GM18909 (cell line): ENCODE data around the gene RIC8B.

Experiments
- ATAC-seq: cut with Tn5 transposase; IDR thresholded peaks from one replicate; pipeline ENCODE4 v1.9.1; 2021; ENCODE audit warnings: mild to moderate bottlenecking; ENCODE audit not compliant: unreplicated experiment, poor library complexity

The RIC8B gene

DNA sequence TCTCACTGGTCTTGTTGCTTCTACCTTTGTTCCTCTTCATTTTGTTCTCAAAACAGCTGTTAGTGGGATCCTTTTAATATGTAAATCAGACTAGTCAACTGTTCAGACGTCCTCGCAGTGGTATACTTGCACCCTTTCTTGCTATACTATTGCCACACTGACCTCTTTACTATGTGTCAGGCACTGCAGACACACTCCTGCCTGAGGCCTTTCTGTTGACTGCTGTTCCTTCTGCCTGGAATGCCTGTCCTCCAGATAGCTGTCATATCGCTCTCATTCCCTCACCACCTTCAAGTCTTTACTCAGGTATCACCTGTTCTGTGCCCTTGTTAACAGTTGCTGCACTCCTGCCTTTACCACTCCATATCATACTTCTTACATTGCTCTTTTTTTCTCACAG, 91.2 kb downstream of the RIC8B start:
- ATAC-seq, result no peak

GRCh38 chr12:106866426-106867080, 92.1 kb downstream of the RIC8B start:
- no peak for ATAC-seq

DNA sequence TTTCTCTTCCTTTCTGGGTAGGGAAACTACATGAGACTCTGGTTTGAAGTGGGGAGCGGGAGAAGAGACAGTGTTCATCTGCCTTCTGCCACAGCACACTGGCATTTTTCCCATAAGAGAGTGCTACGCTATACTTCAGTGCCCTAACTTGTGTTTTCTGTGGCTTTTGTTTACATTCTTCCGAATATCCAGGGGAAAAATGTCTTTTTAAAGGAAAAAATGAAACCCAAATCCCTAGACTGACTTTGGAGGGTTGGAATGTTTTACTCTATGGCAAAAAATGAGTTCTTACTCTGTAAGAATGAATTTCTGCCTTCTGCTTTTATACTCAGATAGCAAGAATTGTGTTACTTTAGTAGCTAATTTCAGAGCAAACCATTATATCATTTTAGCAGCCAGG, 93.2 kb downstream of the RIC8B start:
- ATAC-seq, result no peak

GRCh38 chr12:106868982-106869700, 94.7 kb downstream of the RIC8B start:
- ATAC-seq, result no peak

DNA sequence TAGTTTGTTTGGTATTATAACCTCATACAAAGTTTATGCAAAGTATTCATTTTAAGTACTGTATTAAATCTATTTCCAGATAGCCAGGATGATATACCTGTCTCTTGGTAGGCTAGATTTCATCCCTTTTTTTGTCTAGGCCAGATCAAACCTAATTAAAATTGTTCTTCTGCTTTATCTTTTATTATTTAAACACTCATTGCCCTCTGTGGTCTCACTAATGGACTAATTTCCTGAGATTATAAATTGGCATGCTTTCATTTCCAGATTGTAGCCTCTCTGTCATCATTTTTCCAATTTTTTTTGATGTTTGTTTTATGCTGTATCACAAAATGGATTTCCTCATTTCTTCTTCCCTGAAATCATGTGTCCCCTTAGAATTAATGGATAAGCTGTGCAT, 95.6 kb downstream of the RIC8B start:
- no peak for ATAC-seq

DNA sequence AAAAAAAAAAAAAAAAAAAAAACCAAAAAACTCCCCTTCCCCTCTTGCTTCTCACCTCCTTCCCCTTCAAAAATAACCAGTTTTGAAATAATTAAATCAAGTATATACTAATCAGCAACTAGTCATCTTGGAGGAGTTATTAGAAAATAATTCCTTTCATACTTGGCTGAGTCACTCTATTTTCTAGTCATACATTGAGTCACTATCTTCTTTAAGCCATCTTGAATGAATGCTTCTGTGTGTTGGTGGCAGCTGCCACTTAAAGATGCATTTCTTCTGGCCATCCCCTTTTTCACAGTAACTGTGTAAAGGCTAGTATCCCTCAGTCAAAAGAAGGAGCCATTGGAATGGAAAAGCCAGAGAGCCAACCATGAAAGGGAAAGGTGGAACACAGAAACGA, 97.0 kb downstream of the RIC8B start:
- ATAC-seq, result no peak

DNA sequence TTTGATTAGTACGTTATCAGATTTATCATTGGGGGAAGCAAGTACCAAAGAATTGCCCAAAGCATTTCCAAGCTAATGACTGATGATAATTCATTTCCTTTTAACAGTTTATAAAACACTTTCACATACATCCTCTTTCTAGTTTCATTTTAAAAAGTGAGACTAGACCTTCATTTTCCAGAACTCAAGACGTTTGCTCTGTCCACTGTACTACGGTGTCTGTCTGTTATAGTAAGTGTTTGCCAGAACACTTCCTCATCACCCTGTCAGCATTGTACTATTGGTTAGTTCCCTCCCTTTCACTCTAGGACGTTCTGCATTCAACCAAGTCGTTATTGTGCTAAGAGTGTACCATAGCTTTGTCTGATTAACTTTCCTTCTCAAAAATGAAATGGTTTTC, 99.5 kb downstream of the RIC8B start:
- ATAC-seq, result no peak

- no peak for ATAC-seq
Observed at GRCh38 chr12:106878804-106879203, 104.3 kb downstream of the RIC8B start.

- ATAC-seq, result no peak
Observed at GRCh38 chr12:106879612-106880011, 105.1 kb downstream of the RIC8B start.

GRCh38 chr12:106883426-106883825, 108.9 kb downstream of the RIC8B start:
- no peak for ATAC-seq

- no peak for ATAC-seq
Observed at GRCh38 chr12:106885026-106885425, 110.5 kb downstream of the RIC8B start.

GRCh38 chr12:106885541-106886249, 111.2 kb downstream of the RIC8B start:
- ATAC-seq, result no peak

GRCh38 chr12:106886932-106887331, 112.5 kb downstream of the RIC8B start:
- ATAC-seq, result no peak

DNA sequence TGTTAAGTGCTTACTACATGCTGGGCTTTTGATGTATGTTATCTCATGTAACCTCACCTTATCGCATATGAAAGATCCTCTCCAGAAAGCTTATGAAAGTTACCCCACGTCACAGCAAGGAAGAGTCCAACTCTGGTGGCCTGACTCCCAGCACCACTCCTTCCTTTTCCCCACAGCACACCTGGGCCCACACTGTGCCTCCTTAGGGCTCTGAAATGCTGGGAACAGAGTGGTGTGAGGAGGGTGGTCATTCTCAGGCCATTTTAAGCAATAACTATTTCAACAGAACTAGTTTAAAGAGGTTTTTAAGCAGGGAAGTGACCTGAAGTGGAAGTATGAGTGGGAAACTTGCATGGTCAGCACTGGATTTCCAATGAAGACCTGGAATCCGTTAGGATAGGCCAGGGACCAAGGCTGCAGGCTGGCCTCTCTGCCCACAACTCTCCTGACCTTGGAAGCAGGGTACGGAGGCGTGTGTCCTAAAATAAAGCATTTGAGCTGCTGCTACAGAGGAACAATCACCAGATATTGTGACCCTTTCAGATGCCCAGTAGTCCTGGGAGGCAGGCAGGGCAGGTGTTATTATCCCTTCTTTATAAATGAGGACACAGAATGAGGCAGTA, 114.0 kb downstream of the RIC8B start:
- no peak for ATAC-seq

- no peak for ATAC-seq
Observed at GRCh38 chr12:106889326-106889725, 114.8 kb downstream of the RIC8B start.

DNA sequence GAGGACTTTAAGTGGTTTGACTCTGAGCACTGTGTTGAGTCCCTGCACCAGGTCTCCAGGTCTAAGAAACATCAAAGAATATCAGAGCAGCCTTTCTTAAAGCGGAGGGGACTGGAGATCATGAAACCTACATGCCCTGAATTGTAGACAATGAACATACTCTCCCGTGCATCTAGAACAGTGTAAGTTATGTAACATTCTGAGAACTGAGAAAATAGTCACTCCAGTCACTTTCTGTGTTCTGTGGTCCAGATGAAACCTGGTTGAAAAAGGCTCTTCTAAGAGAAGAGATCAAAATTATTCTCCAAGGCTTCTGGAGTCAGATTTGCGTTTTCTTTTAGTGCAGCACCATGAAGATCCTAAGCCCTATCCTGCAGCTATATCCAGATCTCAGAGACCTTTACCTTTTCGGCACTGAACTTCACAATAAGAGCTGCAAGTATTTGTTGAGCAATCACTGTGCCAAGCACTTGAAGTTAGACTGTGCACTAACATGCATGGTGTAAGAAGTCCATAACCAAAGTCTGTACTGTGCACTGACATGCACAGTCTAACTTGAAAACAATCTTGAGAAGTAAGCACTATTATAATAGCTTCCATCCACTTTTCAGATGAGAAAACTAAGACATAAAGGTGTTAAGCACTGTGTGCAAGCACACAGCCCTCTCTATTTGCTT, 115.6 kb downstream of the RIC8B start:
- ATAC-seq, result no peak

- no peak for ATAC-seq
Observed at GRCh38 chr12:106892075-106892474, 117.6 kb downstream of the RIC8B start.

DNA sequence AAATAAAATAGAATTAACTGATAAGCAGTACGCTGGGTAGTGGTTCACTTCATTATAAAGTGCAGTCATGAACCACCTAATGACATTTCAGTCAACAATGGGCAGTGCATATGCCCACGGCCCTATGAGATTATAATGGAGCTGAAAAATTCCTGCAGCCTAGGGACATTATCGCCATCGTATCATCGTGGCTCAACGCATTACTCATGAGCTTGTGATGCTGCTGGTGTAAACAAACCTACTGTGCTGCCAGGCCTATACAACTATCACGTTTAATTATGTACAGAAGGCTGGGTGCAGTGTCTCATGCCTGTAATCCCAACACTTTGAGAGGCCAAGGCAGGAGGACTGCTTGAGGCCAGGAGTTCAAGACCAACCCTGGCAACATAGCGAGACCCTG, 119.0 kb downstream of the RIC8B start:
- no peak for ATAC-seq

DNA sequence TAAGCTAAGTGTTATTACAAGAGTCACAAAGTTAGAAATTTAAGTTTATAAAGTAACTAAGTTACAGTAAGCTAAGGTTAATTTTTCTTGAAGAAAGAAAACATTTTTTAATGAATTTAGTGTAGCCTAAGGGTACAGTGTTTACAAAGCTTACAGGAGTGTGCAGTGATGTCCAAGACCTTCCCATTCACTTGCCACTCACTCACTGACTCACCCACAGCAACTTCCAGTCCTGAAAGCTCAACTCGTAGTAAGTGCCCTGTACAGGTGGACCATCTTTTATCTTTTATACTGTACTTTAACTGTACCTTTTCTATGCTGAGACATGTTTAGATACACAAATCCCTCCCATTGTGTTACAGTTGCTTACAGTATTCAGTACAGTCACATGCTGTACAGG, 120.3 kb downstream of the RIC8B start:
- no peak for ATAC-seq

DNA sequence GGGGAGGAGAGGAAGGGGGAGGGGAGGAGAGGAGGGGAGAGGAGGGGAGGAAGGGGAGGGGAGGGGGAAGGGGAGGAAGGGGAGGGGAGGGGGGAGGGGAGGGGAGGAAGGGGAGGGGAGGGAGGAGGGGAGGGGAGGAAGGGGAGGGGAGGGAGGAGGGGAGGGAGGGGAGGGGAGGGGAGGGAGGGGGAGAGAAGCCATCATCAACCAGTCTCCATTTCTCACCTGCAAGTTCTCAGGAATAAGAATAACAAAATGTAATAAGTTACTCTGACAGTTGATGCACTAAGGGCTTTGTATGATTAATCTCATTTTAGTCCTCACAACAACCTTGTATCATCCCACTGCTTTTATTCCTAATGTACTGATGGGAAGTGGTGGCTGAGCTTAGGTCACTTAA, 122.1 kb downstream of the RIC8B start:
- ATAC-seq, result no peak

DNA sequence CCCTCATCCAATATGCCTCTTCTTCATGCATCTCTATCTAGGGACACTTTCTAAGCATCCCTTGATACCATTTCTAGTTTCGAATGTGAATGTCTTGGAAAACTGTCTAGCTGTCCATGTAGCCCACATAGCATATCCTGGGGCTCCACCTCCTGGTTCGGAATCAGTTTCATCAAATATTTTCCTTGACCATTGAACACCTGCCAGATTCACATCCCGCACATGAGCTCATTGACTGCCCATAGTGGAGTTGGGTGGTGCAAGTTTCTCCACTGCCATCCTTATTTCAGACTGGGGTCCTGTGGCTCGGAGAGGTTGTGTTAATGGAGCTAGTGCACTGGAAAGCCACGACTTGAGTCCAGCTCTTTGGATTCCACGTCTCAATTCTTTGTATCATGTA, 122.6 kb downstream of the RIC8B start:
- no peak for ATAC-seq
